Measurements from ENCODE around the gene ZNF543. TPM values are rescaled to one million over a fixed set of nuclear protein-coding genes. Genes with fewer than 3 reads are reported as not detected.

Gene ZNF543
- total RNA-seq, 2 experiments from 2014 or later: 4.0 to 4.3 TPM

GRCh38 chr19:57342582-57342981, 22.3 kb downstream of the ZNF543 start:
- Mint-ChIP-seq H3K27me3 (peaks cover 4% of the 10 kb centered on the region), H3K36me3 (ENCODE audit: low read depth) (peaks cover 10% of the 10 kb centered on the region), H3K9me3 (peaks cover 10% of the 10 kb centered on the region), H3K4me3 (no peak overlapping the region), H3K27ac (no peak overlapping the region), H3K4me1 (ENCODE audit: low read depth) (no peaks in the 10 kb centered on the region)
- POLR2A ChIA-PET: interaction anchor here (0.6 kb wide), 1 partner anchor 895 kb away, joined by 3 read pairs; no protein-coding TSS in a partner anchor
- Histone ChIP-seq H3K27me3 (ENCODE audit: control insufficient read depth in 1 of 2, insufficient read depth in 2 of 2, low read length in 2 of 2) (no peaks in the 10 kb centered on the region), H3K9me3 (ENCODE audit: control insufficient read depth in 1 of 2, insufficient read depth in 1 of 2, low read length in 2 of 2) (peaks cover 10 to 24% of the 10 kb centered on the region in 2 experiments), H3K4me1 (ENCODE audit: insufficient read depth, low read length) (no peaks in the 10 kb centered on the region), H3K4me3 (ENCODE audit: low read length) (no peak overlapping the region), H3K36me3 (ENCODE audit: insufficient read depth, low read length) (no peaks in the 10 kb centered on the region), H3K27ac (ENCODE audit: low read depth in 1 of 2, low read length in 2 of 2) (no peak overlapping the region)
- DNase-seq (no peak), ATAC-seq (ENCODE audit: poor library complexity) (no peak)
- intact Hi-C loops (cut with DNase I, micrococcal nuclease): no loop called here
- CTCF ChIA-PET: interaction anchor here (0.7 kb wide), 1 partner anchor 18 kb away, joined by 3 read pairs; no protein-coding TSS in a partner anchor
- no peak for TF ChIP-seq CTCF (IDR thresholded peaks at IDR 0.05)

GRCh38 chr19:57348136-57348535, 27.9 kb downstream of the ZNF543 start:
- DNase-seq: no peak
- peaks cover 9% of the 10 kb centered on the region for H3K27me3 Mint-ChIP-seq
- Histone ChIP-seq H3K36me3 (ENCODE audit: insufficient read depth, low read length) (peaks cover 7% of the 10 kb centered on the region), H3K4me3 (ENCODE audit: low read length) (no peak overlapping the region), H3K4me1 (ENCODE audit: insufficient read depth, low read length) (peaks cover 18% of the 10 kb centered on the region), H3K9me3 (ENCODE audit: control insufficient read depth in 1 of 2, insufficient read depth in 1 of 2, low read length in 2 of 2) (peaks cover 10 to 20% of the 10 kb centered on the region in 2 experiments), H3K27ac (ENCODE audit: low read depth in 1 of 2, low read length in 2 of 2) (no peak overlapping the region), H3K27me3 (ENCODE audit: control insufficient read depth in 1 of 2, insufficient read depth in 2 of 2, low read length in 2 of 2) (no peaks in the 10 kb centered on the region)
- no peak overlapping the region for H3K4me3 Mint-ChIP-seq
- H3K27ac Mint-ChIP-seq: no peak overlapping the region
- H3K36me3 Mint-ChIP-seq (ENCODE audit: low read depth): peaks cover 30% of the 10 kb centered on the region
- peaks cover 17% of the 10 kb centered on the region for H3K9me3 Mint-ChIP-seq
- CTCF ChIA-PET: no interaction called here
- TF ChIP-seq CTCF (IDR thresholded peaks at IDR 0.05): no peak
- ATAC-seq (ENCODE audit: poor library complexity): no peak
- H3K4me1 Mint-ChIP-seq (ENCODE audit: low read depth): peaks cover 29% of the 10 kb centered on the region
- intact Hi-C loops (cut with DNase I, micrococcal nuclease): no loop called here
- POLR2A ChIA-PET: no interaction called here

GRCh38 chr19:57350877-57351805, 30.9 kb downstream of the ZNF543 start, which contains the start of gene ZNF304:
Gene ZNF304 (plus strand): TSS chr19:57351271. CDS start chr19:57351665, 394 bp downstream.
- POLR2A ChIA-PET: interaction anchor here (0.6 to 1.7 kb wide), 14 partner anchors 9 to 832 kb away, joined by 3 to 20 read pairs (median 4); partner anchors contain the start of genes TRAPPC2B, ZNF154, ZNF211 and ZNF264
- peaks cover 31 to 40% of the 10 kb centered on the region in 2 experiments for H3K9me3 ChIP-seq (ENCODE audit: control insufficient read depth in 1 of 2, insufficient read depth in 1 of 2, low read length in 2 of 2)
- H3K36me3 Mint-ChIP-seq (ENCODE audit: low read depth): peaks cover 60% of the 10 kb centered on the region
- DNase-seq: peak; percentile 63 to 93 (median 76)
- peaks cover 37% of the 10 kb centered on the region for H3K36me3 ChIP-seq (ENCODE audit: insufficient read depth, low read length)
- no peaks in the 10 kb centered on the region for H3K27me3 ChIP-seq (ENCODE audit: control insufficient read depth in 1 of 2, insufficient read depth in 2 of 2, low read length in 2 of 2)
- H3K9me3 Mint-ChIP-seq: peaks cover 19% of the 10 kb centered on the region
- H3K27me3 Mint-ChIP-seq: peaks cover 9% of the 10 kb centered on the region
- H3K4me1 ChIP-seq (ENCODE audit: insufficient read depth, low read length): peaks cover 18% of the 10 kb centered on the region
- peak within 1 kb of the TSS; percentile 97 for H3K4me3 ChIP-seq (ENCODE audit: low read length)
- CTCF ChIA-PET: no interaction called here
- H3K27ac ChIP-seq (ENCODE audit: low read depth in 1 of 2, low read length in 2 of 2): peak within 1 kb of the TSS in 1 of 2 donors; percentile 80
- intact Hi-C loops (cut with DNase I, micrococcal nuclease): loop anchor here (2.0 to 10.0 kb wide), 5 partner anchors 69 to 756 kb away; partner anchors contain the start of genes ZNF460 (in 2 of the 2), ZNF805 (in 2 of the 2) and ZNF71 (in 1 of the 2)
- peak; percentile 99 for ATAC-seq (ENCODE audit: poor library complexity)
- peak within 1 kb of the TSS; percentile 93 for H3K4me3 Mint-ChIP-seq
- no peak for TF ChIP-seq CTCF (IDR thresholded peaks at IDR 0.05)
- peak within 1 kb of the TSS; percentile 90 for H3K27ac Mint-ChIP-seq
- peaks cover 35% of the 10 kb centered on the region for H3K4me1 Mint-ChIP-seq (ENCODE audit: low read depth)
